Adrenal gland (tissue), 5 donors: Measurements from ENCODE around the gene C1orf105.

Experiments
- POLR2A ChIP-seq, 2 donors: fragments of 450-650 bp; IDR thresholded peaks; one replicate each; pipeline ENCODE4 v1.6.1; 2017; ENCODE audit warnings: antibody characterized with exemption in 2 of 2, mild to moderate bottlenecking in 2 of 2, moderate library complexity in 1 of 2
- TF ChIP-seq, protein P1 (sequence below), 6 experiments: fragments of 450-650 bp in 4 of 6; fragments of 200-600 bp in 2 of 6; sonication (generic) in 1 of 6; IDR thresholded peaks; 1 replicate in 5 of 6; 2 replicates in 1 of 6; pipeline versions ENCODE4 v1.5.1 to v1.8.0; 2016 to 2021; ENCODE audit warnings: antibody characterized with exemption in 6 of 6, mild to moderate bottlenecking in 2 of 6, moderate library complexity in 1 of 6
- donor health status: DM: no; HTN: no; CAD: no.

DNA sequence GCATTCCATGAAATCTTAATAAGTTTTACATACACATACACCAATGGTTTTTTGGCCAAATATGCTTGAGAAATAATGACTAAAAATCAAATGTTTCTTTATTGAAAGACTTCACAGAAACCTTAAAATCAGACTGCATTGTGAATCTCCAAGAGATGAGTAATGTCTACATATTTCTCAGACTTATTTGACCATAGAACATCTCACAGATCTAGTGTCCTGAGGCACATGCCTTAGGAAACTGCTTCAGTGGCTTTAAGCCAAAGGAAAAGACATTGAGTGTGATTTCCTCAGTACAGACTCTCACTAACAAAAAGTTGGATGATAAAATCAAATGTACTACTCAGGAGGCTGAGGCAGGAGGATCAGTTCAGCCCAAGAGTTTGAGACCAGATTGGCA is 6.2 kb upstream of the C1orf105 start:
- TF ChIP-seq, protein P1, sequence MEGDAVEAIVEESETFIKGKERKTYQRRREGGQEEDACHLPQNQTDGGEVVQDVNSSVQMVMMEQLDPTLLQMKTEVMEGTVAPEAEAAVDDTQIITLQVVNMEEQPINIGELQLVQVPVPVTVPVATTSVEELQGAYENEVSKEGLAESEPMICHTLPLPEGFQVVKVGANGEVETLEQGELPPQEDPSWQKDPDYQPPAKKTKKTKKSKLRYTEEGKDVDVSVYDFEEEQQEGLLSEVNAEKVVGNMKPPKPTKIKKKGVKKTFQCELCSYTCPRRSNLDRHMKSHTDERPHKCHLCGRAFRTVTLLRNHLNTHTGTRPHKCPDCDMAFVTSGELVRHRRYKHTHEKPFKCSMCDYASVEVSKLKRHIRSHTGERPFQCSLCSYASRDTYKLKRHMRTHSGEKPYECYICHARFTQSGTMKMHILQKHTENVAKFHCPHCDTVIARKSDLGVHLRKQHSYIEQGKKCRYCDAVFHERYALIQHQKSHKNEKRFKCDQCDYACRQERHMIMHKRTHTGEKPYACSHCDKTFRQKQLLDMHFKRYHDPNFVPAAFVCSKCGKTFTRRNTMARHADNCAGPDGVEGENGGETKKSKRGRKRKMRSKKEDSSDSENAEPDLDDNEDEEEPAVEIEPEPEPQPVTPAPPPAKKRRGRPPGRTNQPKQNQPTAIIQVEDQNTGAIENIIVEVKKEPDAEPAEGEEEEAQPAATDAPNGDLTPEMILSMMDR (IDR thresholded peaks at IDR 0.05), result no peak
- TF ChIP-seq POLR2A (IDR thresholded peaks at IDR 0.05), result no peak
